ENCODE data around the gene LMOD3.

The LMOD3 gene

GRCh38 chr3:69149586-69149985 is 27.2 kb upstream of the LMOD3 start:
- TF ChIP-seq POLR2AphosphoS5 (IDR thresholded peaks at IDR 0.05; ENCODE audit: low read depth, low read length) (no peak), TAF1 (IDR thresholded peaks at IDR 0.05; ENCODE audit: borderline replicate concordance, insufficient read depth, low read length) (no peak), SIN3A (IDR thresholded peaks at IDR 0.05; ENCODE audit: borderline replicate concordance, insufficient read depth, low read length) (no peak), REST (IDR thresholded peaks at IDR 0.05; ENCODE audit: insufficient read depth in 1 of 2, low read depth in 2 of 2, low read length in 2 of 2) (no peak), FOXP2 (optimal IDR thresholded peaks at IDR 0.05; ENCODE audit: borderline replicate concordance, extremely low read depth, extremely low read length, insufficient read depth) (no peak)

- TF ChIP-seq REST (IDR thresholded peaks at IDR 0.05; ENCODE audit: insufficient read depth in 1 of 2, low read depth in 2 of 2, low read length in 2 of 2) (no peak), POLR2AphosphoS5 (IDR thresholded peaks at IDR 0.05; ENCODE audit: low read depth, low read length) (no peak), SIN3A (IDR thresholded peaks at IDR 0.05; ENCODE audit: borderline replicate concordance, insufficient read depth, low read length) (no peak), FOXP2 (optimal IDR thresholded peaks at IDR 0.05; ENCODE audit: borderline replicate concordance, extremely low read depth, extremely low read length, insufficient read depth) (no peak)
Measured at GRCh38 chr3:69145688-69146087, 23.3 kb upstream of the LMOD3 start.

- TF ChIP-seq REST (IDR thresholded peaks at IDR 0.05; ENCODE audit: insufficient read depth in 1 of 2, low read depth in 2 of 2, low read length in 2 of 2), result no peak
Measured at GRCh38 chr3:69144631-69145245, 22.3 kb upstream of the LMOD3 start.

- no peak for TF ChIP-seq TAF1 (IDR thresholded peaks at IDR 0.05; ENCODE audit: borderline replicate concordance, insufficient read depth, low read length)
- no peak for TF ChIP-seq REST (IDR thresholded peaks at IDR 0.05; ENCODE audit: insufficient read depth in 1 of 2, low read depth in 2 of 2, low read length in 2 of 2)
- no peak for TF ChIP-seq POLR2AphosphoS5 (IDR thresholded peaks at IDR 0.05; ENCODE audit: low read depth, low read length)
- TF ChIP-seq SIN3A (IDR thresholded peaks at IDR 0.05; ENCODE audit: borderline replicate concordance, insufficient read depth, low read length), result no peak
- TF ChIP-seq FOXP2 (optimal IDR thresholded peaks at IDR 0.05; ENCODE audit: borderline replicate concordance, extremely low read depth, extremely low read length, insufficient read depth), result no peak
Measured at GRCh38 chr3:69143612-69144011, 21.2 kb upstream of the LMOD3 start.

GRCh38 chr3:69142797-69143454 is 20.5 kb upstream of the LMOD3 start:
- no peak for TF ChIP-seq REST (IDR thresholded peaks at IDR 0.05; ENCODE audit: insufficient read depth in 1 of 2, low read depth in 2 of 2, low read length in 2 of 2)
- no peak for TF ChIP-seq TAF1 (IDR thresholded peaks at IDR 0.05; ENCODE audit: borderline replicate concordance, insufficient read depth, low read length)
- TF ChIP-seq SIN3A (IDR thresholded peaks at IDR 0.05; ENCODE audit: borderline replicate concordance, insufficient read depth, low read length), result no peak
- TF ChIP-seq FOXP2 (optimal IDR thresholded peaks at IDR 0.05; ENCODE audit: borderline replicate concordance, extremely low read depth, extremely low read length, insufficient read depth), result no peak
- no peak for TF ChIP-seq POLR2AphosphoS5 (IDR thresholded peaks at IDR 0.05; ENCODE audit: low read depth, low read length)

Data from PFSK-1 (cell line).